Endothelial cell (in vitro differentiated cells): ENCODE results near the gene ICAM2. TPM values are rescaled to one million over a fixed set of nuclear protein-coding genes. Genes with fewer than 3 reads are reported as not detected.

Source experiments
- DNase-seq: peaks from one replicate; pipeline ENCODE4 v3.0.0; 2021; ENCODE audit warnings: low spot score
- H3K27ac Mint-ChIP-seq: one replicate; pipeline ENCODE4 v1.8.0; 2021; ENCODE audit warnings: mixed read lengths, inconsistent platforms; ENCODE audit not compliant: unreplicated experiment
- H3K27me3 Mint-ChIP-seq: one replicate; pipeline ENCODE4 v1.8.0; 2021; ENCODE audit warnings: mild to moderate bottlenecking, moderate library complexity, mixed read lengths, inconsistent platforms; ENCODE audit not compliant: unreplicated experiment
- H3K36me3 Mint-ChIP-seq: one replicate; pipeline ENCODE4 v1.8.0; 2021; ENCODE audit warnings: mild to moderate bottlenecking, low read depth, mixed read lengths, inconsistent platforms; ENCODE audit not compliant: unreplicated experiment
- H3K4me1 Mint-ChIP-seq: one replicate; pipeline ENCODE4 v1.8.0; 2021; ENCODE audit warnings: mild to moderate bottlenecking, mixed read lengths, inconsistent platforms; ENCODE audit not compliant: unreplicated experiment
- H3K4me3 Mint-ChIP-seq: one replicate; pipeline ENCODE4 v1.8.0; 2021; ENCODE audit warnings: mild to moderate bottlenecking, mixed read lengths, inconsistent platforms; ENCODE audit not compliant: unreplicated experiment
- H3K9me3 Mint-ChIP-seq: one replicate; pipeline ENCODE4 v1.8.0; 2021; ENCODE audit warnings: mixed read lengths, inconsistent platforms; ENCODE audit not compliant: unreplicated experiment
- long read RNA-seq: library from polyadenylated mRNA; unstranded; transcript quantifications from one replicate; pipeline ENCODE4 v2.0.0, GENCODE V29; 2020; ENCODE audit not compliant: unreplicated experiment
- total RNA-seq: library from RNA; stranded (reverse); fragmentation: NEBNext Ultra II Directional; extraction: Animal tissue kit (Norgen Biotek cat#: 25700); gene quantifications from one replicate; pipeline ENCODE4 v1.2.1, GENCODE V29; 2021; ENCODE audit not compliant: unreplicated experiment
- TF ChIP-seq, protein P1 (sequence below): fragments of 200-600 bp; sonication (generic); IDR thresholded peaks from one replicate; pipeline ENCODE4 v1.5.0; 2021; ENCODE audit warnings: antibody characterized with exemption; ENCODE audit not compliant: unreplicated experiment

Gene ICAM2
- total RNA-seq: 52.1 TPM
- long read RNA-seq, transcript ICAM2-203 (4 exons, 1,221 nt): major isoform, 33 of 42 reads
- long read RNA-seq, partial matches to known transcripts: 5 of 42 reads
- long read RNA-seq, other reads (novel, unspliced or antisense): 1 of 42 reads

DNA sequence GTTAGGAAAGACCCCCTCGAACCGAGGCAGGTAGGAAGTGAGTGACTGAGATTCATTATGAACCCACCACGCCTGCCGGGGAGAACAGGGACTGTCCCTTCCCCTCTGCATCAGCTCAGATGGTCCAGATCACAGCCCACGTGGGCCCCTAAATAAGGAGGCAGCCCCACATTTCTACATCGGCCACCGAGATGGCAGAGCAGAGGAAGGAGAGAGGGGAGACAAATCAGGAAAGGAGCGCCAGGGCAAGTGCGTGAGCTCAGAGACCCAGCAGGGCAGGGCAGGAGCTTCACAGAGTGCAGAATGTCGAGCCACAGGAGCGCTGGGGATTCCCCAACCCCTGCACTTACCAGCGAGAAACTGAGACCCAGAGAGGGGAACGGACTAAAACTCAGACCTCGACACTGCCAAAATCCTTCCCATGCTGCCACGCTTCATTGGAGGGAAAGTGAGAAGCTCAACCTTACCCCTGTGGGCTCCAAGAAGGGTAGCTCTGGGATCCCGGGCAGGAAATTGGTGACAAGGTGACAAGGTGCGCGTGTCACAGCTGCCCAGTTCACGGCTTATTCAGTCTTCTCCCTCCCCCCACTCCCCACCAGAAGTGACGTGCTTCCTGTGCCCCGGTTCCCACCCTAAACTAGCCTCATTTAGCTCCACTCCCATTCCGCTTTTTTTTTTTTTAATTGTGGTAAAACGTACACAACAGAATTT, at the start of gene ICAM2:
Gene ICAM2 (minus strand): TSS at position 578 of the 711 bp plus-strand sequence. CDS start 13,942 bp downstream, outside the sequence.
- Mint-ChIP-seq H3K36me3 (no peaks in the 10 kb centered on the region), H3K9me3 (no peaks in the 10 kb centered on the region), H3K27me3 (no peaks in the 10 kb centered on the region), H3K27ac (no peak within 1 kb of the TSS), H3K4me3 (no peak within 1 kb of the TSS), H3K4me1 (peaks cover 50% of the 10 kb centered on the region)
- TF ChIP-seq, protein P1, sequence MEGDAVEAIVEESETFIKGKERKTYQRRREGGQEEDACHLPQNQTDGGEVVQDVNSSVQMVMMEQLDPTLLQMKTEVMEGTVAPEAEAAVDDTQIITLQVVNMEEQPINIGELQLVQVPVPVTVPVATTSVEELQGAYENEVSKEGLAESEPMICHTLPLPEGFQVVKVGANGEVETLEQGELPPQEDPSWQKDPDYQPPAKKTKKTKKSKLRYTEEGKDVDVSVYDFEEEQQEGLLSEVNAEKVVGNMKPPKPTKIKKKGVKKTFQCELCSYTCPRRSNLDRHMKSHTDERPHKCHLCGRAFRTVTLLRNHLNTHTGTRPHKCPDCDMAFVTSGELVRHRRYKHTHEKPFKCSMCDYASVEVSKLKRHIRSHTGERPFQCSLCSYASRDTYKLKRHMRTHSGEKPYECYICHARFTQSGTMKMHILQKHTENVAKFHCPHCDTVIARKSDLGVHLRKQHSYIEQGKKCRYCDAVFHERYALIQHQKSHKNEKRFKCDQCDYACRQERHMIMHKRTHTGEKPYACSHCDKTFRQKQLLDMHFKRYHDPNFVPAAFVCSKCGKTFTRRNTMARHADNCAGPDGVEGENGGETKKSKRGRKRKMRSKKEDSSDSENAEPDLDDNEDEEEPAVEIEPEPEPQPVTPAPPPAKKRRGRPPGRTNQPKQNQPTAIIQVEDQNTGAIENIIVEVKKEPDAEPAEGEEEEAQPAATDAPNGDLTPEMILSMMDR: no peak
- no peak for DNase-seq

DNA sequence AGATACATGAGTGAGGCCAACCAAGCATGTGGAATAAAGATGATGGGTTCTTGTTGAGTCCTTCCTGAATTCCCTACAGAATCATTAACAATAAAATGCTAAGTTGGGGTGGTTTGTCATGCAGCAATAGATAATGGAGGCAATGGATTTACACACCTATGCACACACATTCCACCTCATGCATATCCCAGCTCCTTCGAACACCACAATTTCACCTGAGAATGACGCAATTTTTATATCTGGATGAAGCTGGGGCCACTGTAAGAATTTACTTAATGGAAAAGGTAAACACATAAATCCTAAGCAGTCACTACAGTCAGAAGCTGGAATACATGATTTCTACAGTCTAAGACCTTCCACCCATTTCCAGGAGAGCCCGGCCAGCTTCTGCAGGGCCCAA, 49.8 kb upstream of the ICAM2 start:
- DNase-seq: no peak
- Mint-ChIP-seq H3K36me3 (peaks cover 68% of the 10 kb centered on the region), H3K4me1 (peaks cover 15% of the 10 kb centered on the region), H3K27ac (no peak overlapping the region), H3K27me3 (peaks cover 4% of the 10 kb centered on the region), H3K4me3 (peak overlapping the region; percentile 62), H3K9me3 (peaks cover 9% of the 10 kb centered on the region)
- TF ChIP-seq, protein P1: no peak

DNA sequence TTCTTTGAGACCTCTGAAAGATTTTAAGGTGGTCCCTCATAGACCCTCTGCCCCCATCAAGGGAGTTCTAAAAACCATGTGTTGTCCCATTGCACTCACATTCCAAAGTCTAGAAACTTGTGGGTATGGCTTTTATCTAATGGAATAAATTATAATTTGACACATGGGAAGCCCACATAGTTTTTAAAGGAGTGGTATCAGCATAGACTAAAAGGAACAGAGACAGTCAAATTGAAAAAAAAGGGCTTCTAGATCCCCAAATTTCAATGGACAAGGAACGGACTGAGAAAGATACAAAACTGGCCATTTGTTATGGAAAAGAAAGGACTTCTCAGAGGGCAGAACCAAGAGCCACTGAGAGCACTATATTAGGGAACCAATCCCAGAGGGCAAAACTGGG, 48.7 kb upstream of the ICAM2 start:
- H3K4me1 Mint-ChIP-seq: peaks cover 7% of the 10 kb centered on the region
- peaks cover 9% of the 10 kb centered on the region for H3K9me3 Mint-ChIP-seq
- TF ChIP-seq, protein P1: no peak
- H3K4me3 Mint-ChIP-seq: peak overlapping the region; percentile 40
- H3K27me3 Mint-ChIP-seq: peaks cover 4% of the 10 kb centered on the region
- no peak overlapping the region for H3K27ac Mint-ChIP-seq
- no peak for DNase-seq
- peaks cover 75% of the 10 kb centered on the region for H3K36me3 Mint-ChIP-seq

DNA sequence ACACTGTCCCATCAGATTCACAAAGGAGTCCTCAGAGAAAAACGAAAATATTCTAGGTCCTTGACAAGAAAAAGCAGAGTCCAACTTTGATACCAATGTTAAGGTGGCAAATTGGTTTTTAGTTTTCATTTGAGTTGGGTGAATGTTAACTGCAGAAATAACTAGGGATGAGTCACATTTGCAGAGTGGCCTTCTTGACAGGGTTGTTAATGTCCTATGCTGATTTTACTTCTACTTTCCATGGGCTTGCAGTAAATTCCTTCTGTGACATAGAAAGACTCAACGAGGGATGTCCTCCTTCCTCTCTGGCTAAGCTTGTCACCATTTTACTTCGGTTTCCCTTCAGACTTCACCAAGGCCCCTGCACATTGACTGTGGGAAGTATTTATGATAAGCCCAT, 47.2 kb upstream of the ICAM2 start:
- DNase-seq: no peak
- H3K27me3 Mint-ChIP-seq: peaks cover 5% of the 10 kb centered on the region
- H3K9me3 Mint-ChIP-seq: peaks cover 9% of the 10 kb centered on the region
- H3K4me1 Mint-ChIP-seq: peaks cover 10% of the 10 kb centered on the region
- H3K27ac Mint-ChIP-seq: no peak overlapping the region
- TF ChIP-seq, protein P1: no peak
- peaks cover 69% of the 10 kb centered on the region for H3K36me3 Mint-ChIP-seq
- H3K4me3 Mint-ChIP-seq: no peak overlapping the region

DNA sequence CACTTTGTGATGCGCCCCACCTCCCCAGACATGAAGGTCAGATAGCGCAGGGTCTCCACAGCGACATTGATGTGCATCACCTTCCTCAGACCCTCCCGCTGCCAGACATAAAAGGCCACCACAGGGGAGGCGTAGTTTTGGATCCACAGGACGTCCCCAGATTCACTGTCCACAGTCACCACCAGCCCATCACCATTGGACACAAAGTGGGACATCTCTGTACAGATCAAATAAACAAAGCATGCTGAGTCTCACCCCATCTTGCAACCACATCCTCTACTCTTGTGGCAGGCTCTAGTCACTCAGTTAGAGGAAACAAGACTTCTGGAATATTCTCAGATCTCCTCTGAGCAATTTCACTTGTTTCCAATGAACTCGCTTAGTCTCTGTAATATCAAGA, 46.3 kb upstream of the ICAM2 start:
- peaks cover 5% of the 10 kb centered on the region for H3K27me3 Mint-ChIP-seq
- TF ChIP-seq, protein P1: no peak
- H3K36me3 Mint-ChIP-seq: peaks cover 64% of the 10 kb centered on the region
- H3K4me1 Mint-ChIP-seq: peaks cover 10% of the 10 kb centered on the region
- peaks cover 9% of the 10 kb centered on the region for H3K9me3 Mint-ChIP-seq
- no peak for DNase-seq
- H3K27ac Mint-ChIP-seq: no peak overlapping the region
- no peak overlapping the region for H3K4me3 Mint-ChIP-seq
